Measurements from ENCODE around the gene RABGAP1L. TPM values are rescaled to one million over a fixed set of nuclear protein-coding genes. Genes with fewer than 3 reads are reported as not detected.

Gene RABGAP1L
- total and polyA plus RNA-seq, 2 donors (not counting 3 experiments of a cell fraction or from before 2014, with no cell fraction given), result 6.4 to 22.2 TPM

DNA sequence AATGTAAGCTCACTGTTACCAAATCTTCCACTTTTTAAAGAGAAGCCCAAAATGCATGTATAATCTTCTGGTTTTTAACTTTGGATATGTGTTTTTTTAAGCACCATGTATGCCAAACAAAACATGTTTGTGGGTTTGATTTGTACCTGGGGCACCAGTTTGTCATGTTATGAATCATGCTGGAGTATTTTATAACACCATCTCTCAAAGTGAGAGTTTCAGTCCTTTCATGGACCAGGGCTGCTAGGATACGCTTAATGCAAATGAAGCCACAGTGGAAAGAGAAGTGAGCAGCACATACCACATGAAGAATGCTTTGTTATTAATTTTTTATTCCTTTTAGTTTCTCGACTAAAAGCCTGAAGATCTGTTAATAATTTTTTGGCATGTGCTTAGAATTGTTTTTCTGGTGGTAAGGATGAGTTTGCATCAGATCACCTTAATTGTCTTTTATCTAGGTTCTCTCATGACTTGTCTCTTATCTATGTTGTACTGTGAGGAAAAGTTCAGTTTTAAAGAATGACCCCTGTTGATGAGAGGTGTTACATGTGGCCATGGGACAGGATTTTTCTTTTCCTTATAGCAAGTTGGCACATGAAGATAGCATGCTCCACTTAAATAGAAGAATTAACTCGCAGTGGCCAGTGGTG is 2.0 kb upstream of the RABGAP1L start:
- FAIRE-seq, result no peak
- POLR2A ChIA-PET, result no interaction called here

More for the DNA sequence above, 2.0 kb upstream of the RABGAP1L start:
- H3K9me1 ChIP-seq (replicated peaks; ENCODE audit: control insufficient read depth, extremely low read depth, insufficient read depth, low read length), result no peaks in the 10 kb centered on the region
- H3K9ac ChIP-seq (replicated peaks; ENCODE audit: extremely low read depth, insufficient read depth, low read length), result no peak overlapping the region
- H3K36me3 ChIP-seq (ENCODE audit: control insufficient read depth in 2 of 2, extremely low read depth in 1 of 2, insufficient read depth in 2 of 2, low read length in 2 of 2), result no peaks in the 10 kb centered on the region
- TF ChIP-seq, protein P1, sequence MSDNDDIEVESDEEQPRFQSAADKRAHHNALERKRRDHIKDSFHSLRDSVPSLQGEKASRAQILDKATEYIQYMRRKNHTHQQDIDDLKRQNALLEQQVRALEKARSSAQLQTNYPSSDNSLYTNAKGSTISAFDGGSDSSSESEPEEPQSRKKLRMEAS (IDR thresholded peaks at IDR 0.05; ENCODE audit: insufficient read depth, insufficient read length), result no peak
- TF ChIP-seq EZH2 (IDR thresholded peaks at IDR 0.05; ENCODE audit: borderline replicate concordance, low read depth, low read length, severe bottlenecking) (no peak), POLR2AphosphoS5 (IDR thresholded peaks at IDR 0.05; ENCODE audit: insufficient read depth, low read depth, low read length) (no peak), MYC (IDR thresholded peaks at IDR 0.05; ENCODE audit: low read depth, low read length) (no peak), POLR2A (IDR thresholded peaks at IDR 0.05; ENCODE audit: low read depth, low read length) (no peak), GATA2 (IDR thresholded peaks at IDR 0.05; ENCODE audit: insufficient read depth, insufficient read length, low read depth, low read length) (no peak), JUN (IDR thresholded peaks at IDR 0.05; ENCODE audit: borderline replicate concordance, insufficient read depth, insufficient read length, low read depth) (no peak), FOS (IDR thresholded peaks at IDR 0.05; ENCODE audit: borderline replicate concordance, insufficient read depth, low read length) (no peak)
- TF ChIP-seq, protein P2, sequence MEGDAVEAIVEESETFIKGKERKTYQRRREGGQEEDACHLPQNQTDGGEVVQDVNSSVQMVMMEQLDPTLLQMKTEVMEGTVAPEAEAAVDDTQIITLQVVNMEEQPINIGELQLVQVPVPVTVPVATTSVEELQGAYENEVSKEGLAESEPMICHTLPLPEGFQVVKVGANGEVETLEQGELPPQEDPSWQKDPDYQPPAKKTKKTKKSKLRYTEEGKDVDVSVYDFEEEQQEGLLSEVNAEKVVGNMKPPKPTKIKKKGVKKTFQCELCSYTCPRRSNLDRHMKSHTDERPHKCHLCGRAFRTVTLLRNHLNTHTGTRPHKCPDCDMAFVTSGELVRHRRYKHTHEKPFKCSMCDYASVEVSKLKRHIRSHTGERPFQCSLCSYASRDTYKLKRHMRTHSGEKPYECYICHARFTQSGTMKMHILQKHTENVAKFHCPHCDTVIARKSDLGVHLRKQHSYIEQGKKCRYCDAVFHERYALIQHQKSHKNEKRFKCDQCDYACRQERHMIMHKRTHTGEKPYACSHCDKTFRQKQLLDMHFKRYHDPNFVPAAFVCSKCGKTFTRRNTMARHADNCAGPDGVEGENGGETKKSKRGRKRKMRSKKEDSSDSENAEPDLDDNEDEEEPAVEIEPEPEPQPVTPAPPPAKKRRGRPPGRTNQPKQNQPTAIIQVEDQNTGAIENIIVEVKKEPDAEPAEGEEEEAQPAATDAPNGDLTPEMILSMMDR (IDR thresholded peaks at IDR 0.05; ENCODE audit: extremely low read depth in 1 of 2, insufficient read depth in 1 of 2, low read depth in 1 of 2, low read length in 2 of 2), result no peak
- H3K79me2 ChIP-seq (ENCODE audit: control insufficient read depth, insufficient read depth, low read length), result peaks cover 1% of the 10 kb centered on the region
- no peaks in the 10 kb centered on the region for H3K9me3 ChIP-seq (replicated peaks; ENCODE audit: control insufficient read depth, insufficient read depth, low read length)
- no peak for DNase-seq (ENCODE audit: low read depth, low spot score)
- H3K27ac ChIP-seq (ENCODE audit: insufficient read depth, low read depth, low read length), result no peak overlapping the region
- peaks cover 8% of the 10 kb centered on the region for H3K4me1 ChIP-seq (ENCODE audit: control insufficient read depth, extremely low read depth, insufficient read depth, low read length)
- no peaks in the 10 kb centered on the region for H3K27me3 ChIP-seq (ENCODE audit: control insufficient read depth in 2 of 2, insufficient read depth in 2 of 2, low read length in 2 of 2)
- dilution Hi-C loops (cut with MboI; ENCODE audit: extremely low pct_ligation_motif_present, low sequenced_read_pairs), result no loop called here
- CTCF ChIA-PET, result no interaction called here
- no peak overlapping the region for H3K4me2 ChIP-seq (ENCODE audit: insufficient read depth, low read length)
- BruUV-seq (replicated peaks), result no TSS peak
- no peak overlapping the region for H3K4me3 ChIP-seq (replicated peaks in 1 of 3; ENCODE audit: insufficient read depth in 1 of 3, low read depth in 1 of 3, low read length in 3 of 3)
- no peaks in the 10 kb centered on the region for H4K20me1 ChIP-seq (replicated peaks; ENCODE audit: control insufficient read depth, extremely low read depth, insufficient read depth, low read length)
- no peak overlapping the region for H2AFZ ChIP-seq (ENCODE audit: low read depth, low read length)
- intact Hi-C loops (cut with micrococcal nuclease), result loop anchor here (5.0 to 10.0 kb wide), 2 partner anchors 60 to 442 kb away; partner anchors contain the start of gene KLHL20

Measured in endothelial cell of umbilical vein (primary cell).